ENCODE results near the gene SCMH1. TPM values are rescaled to one million over a fixed set of nuclear protein-coding genes. Genes with fewer than 3 reads are reported as not detected.

The SCMH1 gene
- total RNA-seq, 2 donors from 2014 or later: 24.1 to 34.3 TPM

Other genes starting within 250 kb of the SCMH1 start
- under 1 TPM; 0.25 to 0.61 TPM for gene SLFNL1, start 220.6 kb downstream of the SCMH1 start, total RNA-seq
- gene FOXO6, start 119.1 kb upstream of the SCMH1 start, total RNA-seq: under 1 TPM; 0.52 to 0.75 TPM
- 10 to 100 TPM in 1 of 2 donors, 1 to 10 TPM in 1; 4.8 to 19.3 TPM for gene EDN2, start 242.4 kb upstream of the SCMH1 start, total RNA-seq